ENCODE data around the gene OLFML1.

The OLFML1 gene

GRCh38 chr11:7495882-7496551, 10.7 kb downstream of the OLFML1 start:
- H3K27ac ChIP-seq = no peak overlapping the region
- TF ChIP-seq CTCF (conservative IDR thresholded peaks at IDR 0.05) = no peak

GRCh38 chr11:7498193-7498592, 12.9 kb downstream of the OLFML1 start:
- H3K27ac ChIP-seq = no peak overlapping the region
- TF ChIP-seq CTCF (conservative IDR thresholded peaks at IDR 0.05) = no peak

- H3K27ac ChIP-seq = no peak overlapping the region
- no peak for TF ChIP-seq CTCF (conservative IDR thresholded peaks at IDR 0.05)
These were observed 13.8 kb downstream of the OLFML1 start for GRCh38 chr11:7499081-7499480.

GRCh38 chr11:7500251-7500650, 14.9 kb downstream of the OLFML1 start:
- no peak for TF ChIP-seq CTCF (conservative IDR thresholded peaks at IDR 0.05)

GRCh38 chr11:7501251-7501650, 15.9 kb downstream of the OLFML1 start:
- H3K27ac ChIP-seq = no peak overlapping the region
- TF ChIP-seq CTCF (conservative IDR thresholded peaks at IDR 0.05) = no peak

More at GRCh38 chr11:7500251-7500650, 14.9 kb downstream of the OLFML1 start:
- H3K27ac ChIP-seq = no peak overlapping the region

- no peak for TF ChIP-seq CTCF (conservative IDR thresholded peaks at IDR 0.05)
- no peak overlapping the region for H3K27ac ChIP-seq
These were observed 16.6 kb downstream of the OLFML1 start for GRCh38 chr11:7501894-7502293.

- no peak overlapping the region for H3K27ac ChIP-seq
- no peak for TF ChIP-seq CTCF (conservative IDR thresholded peaks at IDR 0.05)
These were observed 20.9 kb downstream of the OLFML1 start for GRCh38 chr11:7506243-7506642.
